HTR-8/SVneo (cell line): ENCODE results near the gene SPARC.

Source experiments
- DNase-seq: peaks from one replicate; pipeline ENCODE4 v3.0.0; 2011; ENCODE audit warnings: low spot score, mixed read lengths; ENCODE audit not compliant: insufficient read length
- FAIRE-seq: peaks from 2 replicates; lab custom pipeline; 2011; peaks lifted over from hg19 to GRCh38; lab: Jason Lieb, UNC

SPARC gene

GRCh38 chr5:151631941-151632340 is 54.8 kb downstream of the SPARC start:
- DNase-seq (no peak), FAIRE-seq (no peak)

- FAIRE-seq = no peak
- DNase-seq = no peak
Measured at GRCh38 chr5:151630088-151630487, 56.6 kb downstream of the SPARC start.

- FAIRE-seq (no peak), DNase-seq (no peak)
Measured at GRCh38 chr5:151628112-151628823, 58.4 kb downstream of the SPARC start.

- DNase-seq (no peak), FAIRE-seq (no peak)
Measured at GRCh38 chr5:151627650-151628049, 59.1 kb downstream of the SPARC start.

GRCh38 chr5:151625285-151625684 is 61.4 kb downstream of the SPARC start:
- DNase-seq (no peak), FAIRE-seq (no peak)

GRCh38 chr5:151624476-151624875 is 62.2 kb downstream of the SPARC start:
- FAIRE-seq (no peak), DNase-seq (no peak)

GRCh38 chr5:151622367-151623088 is 64.2 kb downstream of the SPARC start:
- FAIRE-seq (no peak), DNase-seq (no peak)

- FAIRE-seq (no peak), DNase-seq (no peak)
Measured at GRCh38 chr5:151620461-151620840, 66.3 kb downstream of the SPARC start.

- DNase-seq (peak; percentile 51), FAIRE-seq (no peak)
Measured at GRCh38 chr5:151619812-151620460, 66.8 kb downstream of the SPARC start.

GRCh38 chr5:151618907-151619306 is 67.8 kb downstream of the SPARC start:
- no peak for DNase-seq

GRCh38 chr5:151617841-151618710 is 68.6 kb downstream of the SPARC start:
- FAIRE-seq = no peak

More at GRCh38 chr5:151618907-151619306, 67.8 kb downstream of the SPARC start:
- no peak for FAIRE-seq

GRCh38 chr5:151617383-151617840 is 69.3 kb downstream of the SPARC start:
- no peak for FAIRE-seq
- DNase-seq = no peak

More at GRCh38 chr5:151617841-151618710, 68.6 kb downstream of the SPARC start:
- DNase-seq = no peak

- DNase-seq = no peak
- peak; percentile 63 for FAIRE-seq
Measured at GRCh38 chr5:151615431-151615830, 71.3 kb downstream of the SPARC start.

GRCh38 chr5:151614565-151614964 is 72.2 kb downstream of the SPARC start:
- FAIRE-seq (no peak), DNase-seq (no peak)

GRCh38 chr5:151612689-151613427 is 73.9 kb downstream of the SPARC start:
- peak; percentile 100 for FAIRE-seq
- DNase-seq = no peak

- DNase-seq (no peak), FAIRE-seq (no peak)
Measured at GRCh38 chr5:151611127-151611775, 75.5 kb downstream of the SPARC start.
